Stimulated activated naive CD4-positive, alpha-beta T cell (primary cell): Measurements from ENCODE around the gene CEP85.
"Not testable (repeated sequence)": the region's sequence is repeated elsewhere in the genome, so short reads cannot be mapped to it uniquely, and the experiment has no call there.

Source experiments
- DNase-seq, 6 experiments: peaks; one replicate each; lab custom pipeline; 2025; lab: John Stamatoyannopoulos, UW

Gene CEP85

GRCh38 chr1:26225033-26225831, 8.8 kb upstream of the CEP85 start:
- DNase-seq, result peak in 3 of 6 experiments; percentile 12 to 34 (median 23)

- not testable (repeated sequence) for DNase-seq
These were observed 3.3 kb upstream of the CEP85 start for GRCh38 chr1:26230682-26231081.

GRCh38 chr1:26234644-26235370, 807 bp downstream of the CEP85 start:
- peak in 3 of 6 experiments; percentile 36 to 68 (median 36) for DNase-seq

GRCh38 chr1:26237230-26237966, 3.4 kb downstream of the CEP85 start:
- DNase-seq, result no peak

- no peak for DNase-seq
These were observed 5.9 kb downstream of the CEP85 start for GRCh38 chr1:26239936-26240335.

GRCh38 chr1:26252718-26253117, 18.7 kb downstream of the CEP85 start:
- DNase-seq, result no peak

GRCh38 chr1:26254404-26254803, 20.4 kb downstream of the CEP85 start:
- no peak for DNase-seq

GRCh38 chr1:26257222-26257621, 23.2 kb downstream of the CEP85 start:
- DNase-seq, result no peak

GRCh38 chr1:26259005-26259404, 25.0 kb downstream of the CEP85 start:
- DNase-seq, result no peak

- no peak for DNase-seq
These were observed 25.6 kb downstream of the CEP85 start for GRCh38 chr1:26259578-26259977.

GRCh38 chr1:26263212-26263611, 29.2 kb downstream of the CEP85 start:
- DNase-seq, result no peak

- DNase-seq, result no peak
These were observed 31.4 kb downstream of the CEP85 start for GRCh38 chr1:26265405-26265804.

GRCh38 chr1:26268290-26269197, 34.5 kb downstream of the CEP85 start:
- DNase-seq, result no peak

- no peak for DNase-seq
These were observed 35.2 kb downstream of the CEP85 start for GRCh38 chr1:26269198-26269550.

- no peak for DNase-seq
These were observed 40.9 kb downstream of the CEP85 start for GRCh38 chr1:26274801-26275425.

- peak; percentile 49 to 77 (median 70) for DNase-seq
These were observed 41.8 kb downstream of the CEP85 start for GRCh38 chr1:26275580-26276431.

- DNase-seq, result no peak
These were observed 42.4 kb downstream of the CEP85 start for GRCh38 chr1:26276432-26276838.

GRCh38 chr1:26277261-26277661, 43.3 kb downstream of the CEP85 start:
- no peak for DNase-seq

- DNase-seq, result no peak
These were observed 43.7 kb downstream of the CEP85 start for GRCh38 chr1:26277719-26278118.

- DNase-seq, result no peak
These were observed 44.3 kb downstream of the CEP85 start for GRCh38 chr1:26278303-26278702.
